PFSK-1 (cell line): Measurements from ENCODE around the gene KIAA0232.

Experiments
- FOXP2 ChIP-seq: optimal IDR thresholded peaks from 2 replicates; pipeline ENCODE3; 2011; ENCODE audit warnings: borderline replicate concordance, control low read depth, inconsistent platforms; ENCODE audit not compliant: insufficient read depth; ENCODE audit errors: extremely low read length, extremely low read depth
- POLR2AphosphoS5 ChIP-seq: IDR thresholded peaks from 2 replicates; pipeline ENCODE4 v1.6.1; 2012; ENCODE audit warnings: low read depth, mild to moderate bottlenecking, control low read depth, low read length, moderate library complexity
- REST ChIP-seq, 2 experiments: IDR thresholded peaks; 2 replicates each; pipeline versions ENCODE4 v1.6.1 to v1.8.0; 2011 to 2012; ENCODE audit warnings: low read depth in 2 of 2, low read length in 2 of 2, control low read depth in 1 of 2, inconsistent platforms in 1 of 2, mild to moderate bottlenecking in 1 of 2, moderate library complexity in 1 of 2; ENCODE audit not compliant: insufficient read depth in 1 of 2
- SIN3A ChIP-seq: IDR thresholded peaks from 2 replicates; pipeline ENCODE4 v1.6.1; 2012; ENCODE audit warnings: mild to moderate bottlenecking, low read length, moderate library complexity, borderline replicate concordance; ENCODE audit not compliant: insufficient read depth
- TAF1 ChIP-seq: IDR thresholded peaks from 2 replicates; pipeline ENCODE4 v1.6.1; 2012; ENCODE audit warnings: low read length, control low read depth, borderline replicate concordance; ENCODE audit not compliant: insufficient read depth

KIAA0232 gene

GRCh38 chr4:6915041-6916005 lies 132.8 kb downstream of the KIAA0232 start:
- TF ChIP-seq FOXP2 (no peak), POLR2AphosphoS5 (no peak), TAF1 (no peak), REST (IDR thresholded peaks at IDR 0.05; ENCODE audit: insufficient read depth in 1 of 2, low read depth in 2 of 2, low read length in 2 of 2) (no peak), SIN3A (no peak)

- TF ChIP-seq POLR2AphosphoS5 (no peak), TAF1 (no peak), FOXP2 (no peak), SIN3A (no peak), REST (IDR thresholded peaks at IDR 0.05; ENCODE audit: insufficient read depth in 1 of 2, low read depth in 2 of 2, low read length in 2 of 2) (no peak)
These were observed 133.6 kb downstream of the KIAA0232 start for GRCh38 chr4:6916069-6916586.

- TF ChIP-seq POLR2AphosphoS5 (no peak), SIN3A (no peak), FOXP2 (no peak), REST (IDR thresholded peaks at IDR 0.05; ENCODE audit: insufficient read depth in 1 of 2, low read depth in 2 of 2, low read length in 2 of 2) (no peak), TAF1 (no peak)
These were observed 134.3 kb downstream of the KIAA0232 start for GRCh38 chr4:6916587-6917460.

GRCh38 chr4:6917461-6918271 lies 135.1 kb downstream of the KIAA0232 start:
- TF ChIP-seq FOXP2 (no peak), SIN3A (no peak), REST (IDR thresholded peaks at IDR 0.05; ENCODE audit: insufficient read depth in 1 of 2, low read depth in 2 of 2, low read length in 2 of 2) (no peak), POLR2AphosphoS5 (no peak)
